HG03060 (cell line): ENCODE results near the gene HSD17B8.
"Not testable (repeated sequence)": the region's sequence is repeated elsewhere in the genome, so short reads cannot be mapped to it uniquely, and the experiment has no call there.

Experiments
- ATAC-seq: cut with Tn5 transposase; IDR thresholded peaks from one replicate; pipeline ENCODE4 v1.9.1; 2021; ENCODE audit warnings: low read depth, moderate number of reproducible peaks; ENCODE audit not compliant: unreplicated experiment

HSD17B8 gene

DNA sequence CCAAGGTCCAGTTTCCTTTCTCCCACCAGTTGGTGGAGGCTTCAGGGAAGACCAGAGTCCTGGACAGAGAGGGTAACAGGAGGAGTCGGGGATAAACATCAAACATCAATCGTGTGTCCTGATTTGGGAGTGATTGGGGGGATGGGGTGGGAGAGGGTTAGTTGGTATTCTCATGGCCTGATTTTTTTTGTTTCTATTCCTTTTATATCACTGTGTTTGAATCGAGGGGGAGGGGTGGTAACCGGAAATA lies 365 bp upstream of the HSD17B8 start:
- no peak for ATAC-seq

- no peak for ATAC-seq
These were observed 954 bp downstream of the HSD17B8 start for GRCh38 chr6:33205191-33206026.

DNA sequence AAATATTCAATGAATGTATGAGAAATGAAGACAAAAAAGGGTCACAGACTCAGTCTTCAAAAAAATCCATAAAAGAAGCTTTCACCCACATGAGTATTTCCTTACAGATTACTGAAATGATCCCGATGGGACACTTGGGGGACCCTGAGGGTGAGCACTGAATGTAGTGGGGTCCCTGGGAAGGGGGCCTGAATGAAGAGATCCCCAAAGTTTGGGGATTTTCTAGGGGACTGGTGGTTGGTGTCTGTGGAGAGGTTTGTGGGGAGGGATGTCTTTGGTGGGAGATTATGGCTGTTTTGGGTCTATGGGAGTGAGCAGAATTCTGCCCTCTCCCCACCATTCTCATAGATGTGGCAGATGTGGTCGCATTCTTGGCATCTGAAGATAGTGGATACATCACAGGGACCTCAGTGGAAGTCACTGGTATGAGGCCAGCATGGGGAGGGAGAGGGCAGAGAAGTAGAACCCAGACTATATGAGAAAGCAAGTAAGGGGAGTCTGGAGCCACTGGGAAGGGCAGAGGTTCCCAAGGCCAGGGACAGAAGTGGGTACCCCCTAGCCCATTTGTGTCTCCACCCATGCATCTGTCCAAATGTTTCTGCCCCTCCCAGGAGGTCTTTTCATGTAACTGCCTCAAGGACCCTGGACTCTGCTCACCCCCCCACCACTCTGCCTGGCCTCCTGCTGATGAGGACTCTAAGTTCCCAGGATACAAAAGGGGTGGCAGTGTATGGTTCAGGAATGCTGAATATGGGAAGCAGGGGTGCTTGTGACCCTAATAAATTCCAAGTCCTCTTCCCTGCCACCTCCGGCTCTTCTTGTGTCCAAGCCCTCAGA lies 1.8 kb downstream of the HSD17B8 start:
- no peak for ATAC-seq

- no peak for ATAC-seq
These were observed 2.6 kb downstream of the HSD17B8 start for GRCh38 chr6:33206864-33207551.

- no peak for ATAC-seq
These were observed 3.2 kb downstream of the HSD17B8 start for GRCh38 chr6:33207552-33208090.

GRCh38 chr6:33208091-33208967 lies 3.9 kb downstream of the HSD17B8 start, which contains the start of gene RING1:
Gene RING1 (plus strand): TSS chr6:33208500. CDS start chr6:33208823, 323 bp downstream.
- ATAC-seq = no peak

- ATAC-seq = no peak
These were observed 5.4 kb downstream of the HSD17B8 start for GRCh38 chr6:33209856-33210255.

DNA sequence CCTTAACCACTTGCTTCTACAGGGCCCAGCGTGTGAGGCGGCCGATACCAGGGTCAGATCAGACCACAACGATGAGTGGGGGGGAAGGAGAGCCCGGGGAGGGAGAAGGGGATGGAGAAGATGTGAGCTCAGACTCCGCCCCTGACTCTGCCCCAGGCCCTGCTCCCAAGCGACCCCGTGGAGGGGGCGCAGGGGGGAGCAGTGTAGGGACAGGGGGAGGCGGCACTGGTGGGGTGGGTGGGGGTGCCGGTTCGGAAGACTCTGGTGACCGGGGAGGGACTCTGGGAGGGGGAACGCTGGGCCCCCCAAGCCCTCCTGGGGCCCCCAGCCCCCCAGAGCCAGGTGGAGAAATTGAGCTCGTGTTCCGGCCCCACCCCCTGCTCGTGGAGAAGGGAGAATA lies 6.7 kb downstream of the HSD17B8 start:
- no peak for ATAC-seq

- ATAC-seq = no peak
These were observed 7.4 kb downstream of the HSD17B8 start for GRCh38 chr6:33211666-33212422.

DNA sequence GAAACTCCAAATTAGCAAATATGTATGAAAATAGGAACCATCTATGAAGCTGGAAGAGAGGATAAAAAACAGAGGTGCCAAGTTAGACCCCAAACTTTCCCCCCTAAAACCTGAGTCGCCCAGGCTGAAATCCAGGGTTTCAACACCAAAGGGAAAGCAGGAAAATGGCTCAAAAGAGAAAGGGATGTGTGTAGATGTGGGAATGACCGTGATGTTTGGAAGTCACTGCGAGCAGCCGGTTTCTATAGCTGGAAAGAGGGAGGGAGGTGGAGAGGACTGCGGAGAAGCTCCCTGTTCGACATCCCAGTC lies 8.4 kb downstream of the HSD17B8 start:
- no peak for ATAC-seq

DNA sequence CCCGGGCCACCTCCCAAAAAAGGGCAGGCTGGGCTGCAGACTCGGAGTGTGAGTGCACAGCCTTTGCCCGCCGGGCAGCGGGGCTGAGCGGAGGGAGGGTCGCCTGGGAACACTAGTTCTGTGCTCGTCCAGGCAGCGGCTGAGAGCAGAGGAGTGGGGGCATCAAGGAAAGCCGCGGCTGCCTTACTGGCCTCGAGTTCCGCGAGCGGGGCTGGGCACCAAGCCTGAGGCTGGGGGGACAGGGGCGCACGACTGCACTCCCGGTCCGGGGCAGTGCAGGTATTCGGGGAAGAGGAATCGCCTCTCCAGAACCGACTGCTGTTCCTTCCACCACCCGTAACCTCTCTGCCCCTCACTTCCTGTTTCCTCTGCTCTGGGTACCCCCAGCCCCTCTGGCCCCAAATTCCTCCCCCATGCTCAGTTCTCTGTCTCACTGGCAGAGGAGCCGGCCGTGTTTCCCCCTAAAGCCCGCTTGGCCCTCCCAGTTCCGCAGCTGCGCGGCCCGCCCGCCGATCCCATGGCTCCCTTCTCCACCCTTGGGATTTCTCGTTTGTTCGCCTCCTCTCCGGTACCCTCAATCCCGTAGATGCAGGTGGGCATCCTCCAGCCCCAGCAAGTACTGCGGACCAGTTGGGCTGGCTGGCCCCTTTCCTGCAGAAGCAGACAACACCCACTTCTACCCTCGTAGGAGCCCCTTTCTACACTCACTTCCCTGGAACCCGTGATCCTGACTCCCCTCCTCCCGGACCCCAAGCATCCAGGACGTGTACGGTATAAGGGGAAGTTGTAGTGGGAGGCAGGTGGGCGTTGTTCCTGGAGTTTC lies 8.9 kb downstream of the HSD17B8 start:
- ATAC-seq = no peak

DNA sequence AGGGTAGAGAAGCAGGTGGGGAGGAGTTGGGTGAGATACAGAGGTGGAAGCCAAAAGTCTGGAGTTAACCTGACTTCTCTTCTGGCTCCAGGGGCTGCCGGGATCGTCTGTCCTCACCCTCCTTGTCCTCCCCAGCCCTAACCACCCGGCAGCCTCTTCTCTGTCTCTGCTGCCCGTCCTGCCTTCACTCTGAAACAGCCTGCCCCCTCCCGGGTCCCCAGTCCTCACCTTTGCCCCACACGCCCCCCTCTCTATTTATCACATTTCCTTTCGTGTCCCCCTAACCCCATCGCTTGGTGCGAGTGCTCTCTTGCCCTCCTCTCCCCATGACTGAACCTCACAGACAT lies 9.5 kb downstream of the HSD17B8 start:
- ATAC-seq = no peak

DNA sequence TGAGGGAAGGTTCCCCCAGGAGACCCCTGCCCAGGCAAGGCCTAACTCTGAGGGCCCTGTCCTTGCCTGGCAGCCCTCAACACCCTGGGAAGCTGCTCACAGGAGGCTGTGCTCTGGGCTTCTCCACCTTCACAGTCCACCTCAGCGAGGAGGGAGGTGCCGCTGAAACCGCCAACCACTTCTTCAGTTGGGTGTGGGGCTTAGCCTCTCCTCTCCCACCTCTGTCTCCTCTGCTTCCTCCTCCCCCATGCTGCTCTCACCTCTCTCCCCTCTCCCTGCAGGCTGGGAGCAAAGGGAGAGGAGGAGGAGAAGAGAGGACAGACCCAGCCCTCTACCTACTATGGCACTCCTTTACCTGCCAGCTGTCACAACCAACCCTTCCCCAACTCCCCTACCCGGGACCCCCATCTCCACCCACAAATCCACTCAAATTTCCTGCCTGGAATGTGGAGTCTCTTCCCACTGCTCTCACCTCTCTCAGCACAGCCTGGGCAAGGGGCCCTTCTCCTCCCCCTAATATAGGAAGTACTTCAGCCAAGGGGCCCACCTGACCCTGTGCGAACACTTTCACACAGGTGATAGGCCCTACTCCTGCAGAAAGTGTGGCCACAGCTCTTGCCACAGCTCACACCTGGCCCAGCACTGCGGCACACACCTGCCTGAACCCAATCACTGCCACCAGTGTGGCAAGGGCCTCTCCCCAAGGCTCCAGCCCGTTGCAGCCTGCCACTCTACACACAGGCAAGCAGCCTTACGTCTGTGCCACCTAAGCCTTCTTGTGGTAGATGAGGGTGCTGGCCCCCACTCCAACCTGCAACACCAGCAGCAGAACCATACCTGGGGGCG lies 11.0 kb downstream of the HSD17B8 start:
- no peak for ATAC-seq

GRCh38 chr6:33216117-33216649 lies 11.7 kb downstream of the HSD17B8 start:
- ATAC-seq = no peak

GRCh38 chr6:33217246-33217645 lies 12.8 kb downstream of the HSD17B8 start:
- ATAC-seq = no peak

GRCh38 chr6:33217681-33218080 lies 13.2 kb downstream of the HSD17B8 start:
- no peak for ATAC-seq

DNA sequence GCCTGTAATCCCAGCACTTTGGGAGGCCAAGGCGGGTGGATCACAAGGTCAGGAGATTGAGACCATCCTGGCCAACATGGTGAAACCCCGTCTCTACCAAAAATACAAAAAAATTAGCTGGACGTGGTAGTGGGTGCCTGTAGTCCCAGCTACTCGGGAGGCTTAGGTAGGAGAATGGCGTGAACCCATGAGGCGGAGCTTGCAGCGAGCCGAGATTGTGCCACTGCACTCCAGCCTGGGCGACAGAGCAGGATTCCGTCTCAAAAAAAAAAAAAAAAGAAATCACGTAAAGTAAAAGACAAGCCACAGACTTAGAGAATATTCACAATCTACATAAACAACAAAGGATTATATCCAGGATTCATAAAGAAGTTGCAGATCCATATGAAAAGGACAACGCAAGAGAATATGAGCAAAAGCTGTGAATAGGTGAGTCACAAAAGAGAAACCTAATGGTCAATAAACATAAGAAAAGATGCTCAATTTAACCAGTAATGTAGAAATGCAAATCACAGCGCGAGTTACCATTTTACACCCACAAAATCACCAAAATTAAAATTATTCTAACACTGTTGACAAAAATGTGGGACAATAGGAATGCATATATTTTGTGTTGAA lies 22.2 kb downstream of the HSD17B8 start:
- not testable (repeated sequence) for ATAC-seq
